Neural progenitor cell (in vitro differentiated cells): ENCODE measurements around the gene SNX20. TPM values are rescaled to one million over a fixed set of nuclear protein-coding genes. Genes with fewer than 3 reads are reported as not detected.

Experiments used
- DNase-seq: peaks from one replicate; pipeline ENCODE4 v3.0.0-alpha.2; 2016; ENCODE audit warnings: low spot score
- H2AFZ ChIP-seq: fragments of 200-600 bp; sonication (generic); replicated peaks from 2 replicates; pipeline ENCODE4 v1.6.1; 2016; ENCODE audit warnings: antibody characterized with exemption
- H3F3A ChIP-seq: fragments of 200-600 bp; sonication (generic); 2 replicates; pipeline ENCODE4 v1.6.1; 2016; ENCODE audit warnings: antibody characterized with exemption, low read depth
- H3K27ac ChIP-seq: fragments of 200-600 bp; sonication (generic); 2 replicates; pipeline ENCODE4 v1.5.1; 2016; ENCODE audit warnings: mild to moderate bottlenecking
- H3K27me3 ChIP-seq: fragments of 200-600 bp; sonication (generic); 2 replicates; pipeline ENCODE4 v1.6.1; 2016; ENCODE audit warnings: mild to moderate bottlenecking, moderate library complexity
- H3K36me3 ChIP-seq: fragments of 200-600 bp; sonication (generic); 2 replicates; pipeline ENCODE4 v1.5.1; 2016
- H3K4me1 ChIP-seq: fragments of 200-600 bp; sonication (generic); 2 replicates; pipeline ENCODE4 v1.6.1; 2016; ENCODE audit warnings: mixed run types
- H3K4me2 ChIP-seq: fragments of 200-600 bp; sonication (generic); 2 replicates; pipeline ENCODE4 v1.6.1; 2016
- H3K4me3 ChIP-seq: fragments of 200-600 bp; sonication (generic); 2 replicates; pipeline ENCODE4 v1.5.1; 2016
- H3K79me2 ChIP-seq: fragments of 200-600 bp; sonication (generic); 2 replicates; pipeline ENCODE4 v1.6.1; 2016; ENCODE audit warnings: low read depth
- H3K9ac ChIP-seq: fragments of 200-600 bp; sonication (generic); 2 replicates; pipeline ENCODE4 v1.6.1; 2016
- H3K9me3 ChIP-seq: fragments of 200-600 bp; sonication (generic); 2 replicates; pipeline ENCODE4 v1.5.1; 2016; ENCODE audit warnings: low read depth
- H4K20me1 ChIP-seq: fragments of 200-600 bp; sonication (generic); 2 replicates; pipeline ENCODE4 v1.6.1; 2016; ENCODE audit warnings: low read depth
- H3K27ac Mint-ChIP-seq: 3 replicates; pipeline ENCODE4 v1.8.0; 2021; ENCODE audit warnings: mixed read lengths
- H3K27me3 Mint-ChIP-seq: 2 replicates; pipeline ENCODE4 v1.8.0; 2022; ENCODE audit warnings: low read depth, mild to moderate bottlenecking, inconsistent platforms, moderate library complexity, mixed read lengths; ENCODE audit not compliant: insufficient read depth
- H3K36me3 Mint-ChIP-seq: 3 replicates; pipeline ENCODE4 v1.8.0; 2021; ENCODE audit warnings: mixed read lengths
- H3K4me1 Mint-ChIP-seq: 3 replicates; pipeline ENCODE4 v1.8.0; 2021; ENCODE audit warnings: mixed read lengths
- H3K4me3 Mint-ChIP-seq: 3 replicates; pipeline ENCODE4 v1.8.0; 2021; ENCODE audit warnings: mild to moderate bottlenecking, moderate library complexity, mixed read lengths
- H3K9me3 Mint-ChIP-seq: 3 replicates; pipeline ENCODE4 v1.8.0; 2020; ENCODE audit warnings: mixed read lengths
- CTCF ChIP-seq: fragments of 200-600 bp; sonication (generic); IDR thresholded peaks from 2 replicates; pipeline ENCODE4 v1.5.1; 2017; ENCODE audit warnings: antibody characterized with exemption, mild to moderate bottlenecking
- EZH2 ChIP-seq: fragments of 200-600 bp; sonication (generic); IDR thresholded peaks from 2 replicates; pipeline ENCODE4 v1.6.1; 2017; ENCODE audit warnings: antibody characterized with exemption, mild to moderate bottlenecking, moderate library complexity
- EZH2phosphoT487 ChIP-seq: fragments of 200-600 bp; sonication (generic); IDR thresholded peaks from 2 replicates; pipeline ENCODE4 v1.6.1; 2017; ENCODE audit warnings: antibody characterized with exemption
- total RNA-seq: library from RNA; depleted of rRNA; stranded (reverse); fragments of >200 nt; gene quantifications from 2 replicates; pipeline ENCODE4 v1.2.3, GENCODE V29; 2015; ENCODE audit warnings: low replicate concordance

Gene SNX20
- total RNA-seq, 1 donor from 2014 or later: not detected

DNA sequence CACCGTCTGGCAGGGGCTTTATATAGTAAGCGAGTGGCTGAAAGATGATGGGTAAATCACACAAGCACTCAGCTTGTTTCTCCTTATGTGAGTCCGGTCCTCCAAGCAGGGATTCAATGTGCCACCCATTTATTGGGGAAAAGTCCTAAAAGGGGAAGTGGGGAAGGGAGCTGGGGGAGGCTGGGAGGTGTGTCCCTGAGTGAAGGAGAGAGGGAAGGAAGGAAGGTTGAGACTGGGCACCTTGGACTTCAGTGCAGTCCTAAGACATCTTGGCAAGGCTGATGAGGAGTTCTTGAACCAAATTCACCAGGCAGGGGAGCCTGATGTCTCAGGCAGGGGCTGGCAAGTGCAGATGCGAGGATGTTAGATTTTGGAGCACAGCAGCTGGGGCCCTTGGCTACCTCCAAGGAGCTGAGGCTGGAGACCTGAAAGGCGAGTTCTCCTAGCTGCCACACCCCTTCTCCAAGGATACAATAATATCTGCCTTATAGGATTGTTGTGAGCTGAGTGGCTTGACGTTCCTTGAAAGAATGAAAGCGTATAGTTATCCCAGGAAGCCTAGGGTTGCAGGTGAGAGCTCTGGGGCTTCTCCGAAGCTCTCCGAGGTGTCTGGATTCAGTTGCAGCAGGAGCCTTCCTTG, 37.8 kb upstream of the SNX20 start:
- Mint-ChIP-seq H3K27ac (no peak overlapping the region), H3K36me3 (no peaks in the 10 kb centered on the region), H3K9me3 (peaks cover 3% of the 10 kb centered on the region), H3K27me3 (peaks cover 6% of the 10 kb centered on the region), H3K4me1 (peaks cover 24% of the 10 kb centered on the region), H3K4me3 (no peak overlapping the region)
- no peaks in the 10 kb centered on the region for H3K79me2 ChIP-seq
- TF ChIP-seq EZH2phosphoT487 (no peak), EZH2 (no peak), CTCF (no peak)
- H3K27ac ChIP-seq: no peak overlapping the region
- H3K36me3 ChIP-seq: no peaks in the 10 kb centered on the region
- no peak overlapping the region for H3K4me3 ChIP-seq
- no peaks in the 10 kb centered on the region for H4K20me1 ChIP-seq
- H3K9me3 ChIP-seq: no peaks in the 10 kb centered on the region
- H3K4me2 ChIP-seq: no peak overlapping the region
- no peak overlapping the region for H3K9ac ChIP-seq
- no peak overlapping the region for H2AFZ ChIP-seq
- no peak for DNase-seq
- no peaks in the 10 kb centered on the region for H3F3A ChIP-seq
- no peaks in the 10 kb centered on the region for H3K27me3 ChIP-seq
- H3K4me1 ChIP-seq: no peaks in the 10 kb centered on the region

DNA sequence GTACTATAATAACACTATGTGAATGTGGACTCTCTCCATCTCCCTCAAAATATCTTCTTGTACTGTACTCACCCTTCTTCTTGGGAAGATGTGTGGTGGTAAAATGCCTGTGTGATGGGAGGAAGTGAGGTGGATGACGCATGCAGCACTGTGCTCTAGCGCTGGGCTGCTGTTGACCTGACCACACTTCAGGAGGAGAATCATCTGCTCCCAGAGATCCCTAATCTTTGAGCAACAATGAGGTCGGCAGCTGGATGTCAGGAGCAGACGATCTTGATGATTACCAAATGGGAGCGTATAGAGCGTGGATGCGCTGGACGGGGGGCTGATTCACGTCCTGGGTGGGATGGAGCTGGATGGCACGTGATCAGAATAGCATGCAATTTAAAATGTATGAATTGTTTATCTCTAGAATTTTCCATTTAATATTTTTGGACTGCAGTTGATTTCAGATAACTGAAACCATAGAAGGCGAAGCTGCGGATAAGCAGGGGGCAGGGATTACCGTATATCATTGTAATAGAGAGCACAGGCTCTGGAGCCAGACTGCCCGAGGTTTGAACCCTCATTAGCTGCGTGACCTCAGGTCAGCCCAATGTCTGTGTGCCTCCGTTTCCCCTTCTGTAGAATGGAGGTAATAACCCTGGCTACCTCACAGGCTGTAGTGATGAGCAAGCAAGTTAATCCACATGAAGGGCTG, 37.1 kb upstream of the SNX20 start:
- Histone ChIP-seq H3K4me3 (no peak overlapping the region), H3K9me3 (no peaks in the 10 kb centered on the region), H4K20me1 (no peaks in the 10 kb centered on the region), H3K27ac (no peak overlapping the region), H3F3A (no peaks in the 10 kb centered on the region), H3K79me2 (no peaks in the 10 kb centered on the region), H2AFZ (no peak overlapping the region), H3K36me3 (no peaks in the 10 kb centered on the region), H3K9ac (no peak overlapping the region), H3K4me1 (no peaks in the 10 kb centered on the region), H3K27me3 (no peaks in the 10 kb centered on the region), H3K4me2 (no peak overlapping the region)
- Mint-ChIP-seq H3K4me3 (no peak overlapping the region), H3K4me1 (peaks cover 24% of the 10 kb centered on the region), H3K27ac (no peak overlapping the region), H3K9me3 (peaks cover 1% of the 10 kb centered on the region), H3K36me3 (no peaks in the 10 kb centered on the region), H3K27me3 (peaks cover 6% of the 10 kb centered on the region)
- no peak for DNase-seq
- TF ChIP-seq CTCF (no peak), EZH2 (no peak), EZH2phosphoT487 (no peak)

DNA sequence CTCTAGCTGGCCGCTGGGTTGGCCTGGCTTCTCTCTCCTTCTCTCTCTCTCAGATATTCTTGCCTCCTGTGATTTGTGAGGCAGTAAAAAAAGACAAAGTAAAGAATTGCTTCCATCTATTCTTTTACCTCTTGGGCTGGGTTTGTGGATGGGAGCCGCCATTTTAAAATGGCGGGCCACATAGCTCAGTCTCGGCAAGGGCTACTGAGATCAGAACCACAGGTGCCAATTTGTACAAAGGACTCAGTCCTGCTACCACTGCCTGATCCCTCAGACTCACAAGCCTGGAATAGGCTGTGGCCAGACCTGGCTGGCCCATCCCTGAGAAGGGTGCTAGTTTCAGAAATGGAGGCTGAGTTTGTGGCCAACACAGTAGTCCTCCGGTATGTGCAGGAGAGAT, 36.4 kb upstream of the SNX20 start:
- no peak for DNase-seq
- H3K27me3 ChIP-seq: no peaks in the 10 kb centered on the region
- H3K4me2 ChIP-seq: no peak overlapping the region
- no peak overlapping the region for H3K27ac ChIP-seq
- no peak overlapping the region for H3K9ac ChIP-seq
- no peaks in the 10 kb centered on the region for H3F3A ChIP-seq
- no peaks in the 10 kb centered on the region for H3K4me1 ChIP-seq
- peaks cover 26% of the 10 kb centered on the region for H3K4me1 Mint-ChIP-seq
- TF ChIP-seq EZH2phosphoT487 (no peak), CTCF (no peak), EZH2 (no peak)
- H3K36me3 ChIP-seq: no peaks in the 10 kb centered on the region
- H4K20me1 ChIP-seq: no peaks in the 10 kb centered on the region
- H3K4me3 Mint-ChIP-seq: no peak overlapping the region
- no peaks in the 10 kb centered on the region for H3K9me3 ChIP-seq
- H3K27me3 Mint-ChIP-seq: peaks cover 3% of the 10 kb centered on the region
- H3K4me3 ChIP-seq: no peak overlapping the region
- H3K9me3 Mint-ChIP-seq: no peaks in the 10 kb centered on the region
- H3K27ac Mint-ChIP-seq: no peak overlapping the region
- no peaks in the 10 kb centered on the region for H3K36me3 Mint-ChIP-seq
- no peaks in the 10 kb centered on the region for H3K79me2 ChIP-seq
- H2AFZ ChIP-seq: no peak overlapping the region
